Measurements from ENCODE around the gene KRTAP10-3.

- TF ChIP-seq CTCF (IDR thresholded peaks at IDR 0.05; ENCODE audit: low read depth, low read length) (no peak), EZH2phosphoT487 (IDR thresholded peaks at IDR 0.05; ENCODE audit: low read depth) (no peak)
Observed at GRCh38 chr21:44556879-44557278, 1.7 kb downstream of the KRTAP10-3 start.
